HG02885 (cell line): Measurements from ENCODE around the gene OAF.

Experiments
- ATAC-seq: cut with Tn5 transposase; IDR thresholded peaks from one replicate; pipeline ENCODE4 v1.9.1; 2021; ENCODE audit warnings: mild to moderate bottlenecking; ENCODE audit not compliant: unreplicated experiment, poor library complexity

Gene OAF

GRCh38 chr11:120182790-120183491 is 27.9 kb upstream of the OAF start:
- ATAC-seq, result no peak

GRCh38 chr11:120183701-120184141 is 27.1 kb upstream of the OAF start:
- ATAC-seq, result no peak

GRCh38 chr11:120184371-120184945 is 26.4 kb upstream of the OAF start:
- no peak for ATAC-seq

- no peak for ATAC-seq
Measured at GRCh38 chr11:120184946-120185705, 25.7 kb upstream of the OAF start.

GRCh38 chr11:120185706-120186455 is 25.0 kb upstream of the OAF start:
- ATAC-seq, result no peak

- no peak for ATAC-seq
Measured at GRCh38 chr11:120186456-120186773, 24.4 kb upstream of the OAF start.

- ATAC-seq, result no peak
Measured at GRCh38 chr11:120186774-120187591, 23.8 kb upstream of the OAF start.

GRCh38 chr11:120188371-120188770 is 22.5 kb upstream of the OAF start:
- ATAC-seq, result no peak

DNA sequence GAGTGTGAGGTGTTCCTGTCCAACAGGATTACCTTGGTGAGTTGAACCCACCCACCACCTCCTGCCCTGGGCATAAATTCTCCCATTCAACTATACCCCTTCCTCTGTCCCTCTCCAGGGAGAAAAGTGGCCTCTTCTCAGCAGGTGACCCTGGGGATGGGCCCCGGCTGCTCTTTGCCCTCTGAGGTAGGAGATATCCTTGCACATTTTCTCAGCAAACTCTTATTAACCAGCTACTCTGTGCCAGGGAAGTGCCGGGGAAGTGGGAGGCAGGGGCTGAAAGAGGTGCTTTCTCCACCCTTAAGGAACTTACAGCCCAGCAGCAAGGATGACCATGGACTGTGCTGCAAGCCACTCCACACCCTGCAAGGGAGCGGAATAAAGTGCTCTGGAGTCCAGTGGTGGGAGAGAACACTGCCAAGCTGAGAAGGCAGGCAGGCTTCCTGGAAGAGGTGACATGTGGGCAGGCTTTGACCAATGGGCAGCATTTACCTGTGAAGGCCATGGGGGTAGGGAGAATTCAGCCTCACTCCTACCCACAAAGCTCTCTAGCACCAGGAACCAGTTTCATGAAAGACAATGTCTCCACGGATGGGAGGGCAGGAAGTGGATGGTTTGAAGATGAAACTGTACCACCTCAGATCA is 21.9 kb upstream of the OAF start:
- no peak for ATAC-seq

- ATAC-seq, result no peak
Measured at GRCh38 chr11:120191058-120191457, 19.8 kb upstream of the OAF start.

GRCh38 chr11:120192831-120193625 is 17.8 kb upstream of the OAF start:
- ATAC-seq, result no peak

- no peak for ATAC-seq
Measured at GRCh38 chr11:120194166-120194565, 16.7 kb upstream of the OAF start.

GRCh38 chr11:120195601-120196320 is 15.1 kb upstream of the OAF start:
- ATAC-seq, result no peak

DNA sequence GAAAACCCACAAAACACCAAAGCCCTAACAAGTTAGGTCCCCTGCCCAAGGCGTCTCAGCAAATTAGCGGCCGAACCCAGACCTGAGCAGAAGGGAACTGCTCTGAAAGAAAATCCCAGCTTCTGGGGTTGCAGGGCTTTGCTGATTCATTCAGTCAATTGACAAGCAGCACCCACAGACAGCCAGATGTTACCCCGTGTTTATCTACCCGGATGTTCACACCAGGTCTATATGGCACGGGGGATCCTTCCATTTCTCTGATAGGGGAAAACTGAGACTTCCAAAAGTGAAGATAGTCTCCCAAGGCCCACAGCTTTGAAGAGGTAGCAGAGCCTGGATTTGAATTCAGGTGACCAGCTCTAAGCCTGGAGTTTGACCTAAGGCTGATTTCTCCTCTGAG is 14.0 kb upstream of the OAF start:
- no peak for ATAC-seq

DNA sequence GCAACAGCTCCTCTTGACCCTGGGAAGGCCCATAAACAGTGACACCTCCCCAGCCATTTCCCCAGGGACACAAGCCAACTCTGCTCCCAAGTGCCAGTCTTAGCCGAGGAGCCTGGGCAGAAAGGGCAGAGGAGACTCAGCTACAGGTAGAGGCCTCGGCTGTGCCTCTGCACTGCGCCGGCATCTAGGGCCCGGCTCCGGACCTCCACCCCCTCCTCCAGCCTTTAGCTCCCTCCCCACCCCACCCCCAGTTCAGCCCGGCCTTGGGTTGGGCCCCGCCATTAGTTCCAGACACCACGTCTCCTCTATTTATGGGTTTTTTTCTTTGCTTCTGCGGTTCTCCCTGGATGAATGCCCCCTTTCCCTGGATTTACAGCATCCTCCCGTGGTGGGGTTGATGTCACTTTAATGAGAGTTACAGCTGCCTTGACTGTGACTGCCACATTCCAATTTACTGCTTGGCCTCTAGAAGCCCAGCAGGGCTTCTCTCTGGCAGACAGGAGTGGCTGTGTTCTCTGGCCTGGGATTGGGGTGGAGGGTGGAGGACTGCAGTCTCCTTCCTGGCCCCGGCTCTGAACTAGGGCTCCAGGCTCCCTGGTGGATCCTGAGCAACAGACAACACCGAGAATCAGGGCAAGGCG is 13.5 kb upstream of the OAF start:
- no peak for ATAC-seq

DNA sequence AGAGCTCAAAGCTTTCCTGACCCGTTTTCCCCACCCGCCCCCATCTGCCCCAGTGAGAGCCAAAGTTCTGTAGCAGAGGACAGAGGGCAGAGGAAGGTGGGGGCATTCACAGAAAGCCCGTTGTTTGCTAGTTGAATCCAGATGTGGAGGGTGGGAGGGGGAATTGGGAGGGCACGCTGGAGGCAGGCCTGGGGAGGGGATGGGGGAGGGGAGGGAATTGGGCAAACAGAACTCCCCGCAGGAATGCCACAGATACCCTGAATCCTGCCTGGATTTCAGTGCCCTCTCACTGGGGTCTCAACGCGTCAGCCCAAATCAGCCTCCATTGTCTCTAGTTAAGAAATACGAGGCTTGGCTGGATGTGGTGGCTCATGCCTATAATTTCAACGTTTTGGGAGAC is 12.9 kb upstream of the OAF start:
- no peak for ATAC-seq

DNA sequence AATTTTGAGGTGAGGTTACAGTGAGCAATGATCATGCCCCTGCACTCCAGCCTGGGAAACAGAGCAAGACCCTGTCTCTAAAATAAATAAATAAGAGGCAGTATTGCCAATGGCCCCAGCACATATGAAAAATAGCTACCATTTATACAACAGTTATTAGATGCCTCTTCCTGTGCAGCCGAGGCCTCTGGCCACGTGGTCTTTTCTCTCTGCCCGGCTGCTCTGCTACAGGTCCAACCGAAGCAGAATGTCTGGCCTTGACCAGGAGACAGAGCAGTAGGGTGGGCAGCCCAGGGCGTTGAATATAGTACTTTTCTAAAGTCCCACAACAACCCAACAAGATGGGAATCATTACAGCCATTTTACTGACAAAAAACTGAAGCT is 12.4 kb upstream of the OAF start:
- ATAC-seq, result no peak
